ENCODE results near the gene QKI.

QKI gene

DNA sequence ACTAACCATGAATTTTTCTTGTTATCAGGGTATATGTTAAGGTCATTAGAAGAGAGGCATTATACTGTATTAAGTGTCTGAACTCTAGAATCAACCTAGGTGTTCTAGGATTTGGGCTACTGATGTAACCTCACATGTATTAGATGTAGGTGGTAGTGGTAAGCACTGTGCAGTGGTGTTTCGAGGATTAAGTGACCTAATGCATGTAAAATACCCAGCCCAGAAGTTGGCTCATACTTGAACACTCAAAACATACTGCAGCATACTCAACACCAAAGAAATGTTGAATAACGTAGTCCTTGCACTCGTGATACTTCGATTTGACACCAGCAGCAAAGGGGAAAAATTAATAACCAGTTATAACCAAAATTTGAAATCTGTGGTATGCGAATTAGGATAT lies 48.7 kb downstream of the QKI start:
- Histone ChIP-seq H3K79me2 (ENCODE audit: low read length) (peaks cover 28% of the 10 kb centered on the region), H3K36me3 (replicated peaks; ENCODE audit: insufficient read depth, low read length) (no peaks in the 10 kb centered on the region), H4K20me1 (ENCODE audit: insufficient read depth, low read length) (no peaks in the 10 kb centered on the region), H3K27ac (ENCODE audit: low read length) (no peak overlapping the region), H3K27me3 (replicated peaks; ENCODE audit: insufficient read depth, low read length) (no peaks in the 10 kb centered on the region), H3F3A (ENCODE audit: insufficient read depth, low read length) (no peaks in the 10 kb centered on the region), H3K9me3 (replicated peaks; ENCODE audit: insufficient read depth, low read length) (no peaks in the 10 kb centered on the region), H2AFZ (ENCODE audit: low read length) (no peak overlapping the region), H3K9ac (ENCODE audit: low read length) (no peak overlapping the region), H3K9me2 (replicated peaks; ENCODE audit: insufficient read depth, low read length) (no peaks in the 10 kb centered on the region), H3K4me3 (ENCODE audit: low read length) (no peak overlapping the region), H3K4me2 (ENCODE audit: low read depth, low read length) (no peak overlapping the region), H3K4me1 (ENCODE audit: low read length) (no peaks in the 10 kb centered on the region)
- DNase-seq = no peak
- TF ChIP-seq EZH2 (optimal IDR thresholded peaks at IDR 0.05; ENCODE audit: low read depth, low read length) = no peak
- TF ChIP-seq, protein P1, sequence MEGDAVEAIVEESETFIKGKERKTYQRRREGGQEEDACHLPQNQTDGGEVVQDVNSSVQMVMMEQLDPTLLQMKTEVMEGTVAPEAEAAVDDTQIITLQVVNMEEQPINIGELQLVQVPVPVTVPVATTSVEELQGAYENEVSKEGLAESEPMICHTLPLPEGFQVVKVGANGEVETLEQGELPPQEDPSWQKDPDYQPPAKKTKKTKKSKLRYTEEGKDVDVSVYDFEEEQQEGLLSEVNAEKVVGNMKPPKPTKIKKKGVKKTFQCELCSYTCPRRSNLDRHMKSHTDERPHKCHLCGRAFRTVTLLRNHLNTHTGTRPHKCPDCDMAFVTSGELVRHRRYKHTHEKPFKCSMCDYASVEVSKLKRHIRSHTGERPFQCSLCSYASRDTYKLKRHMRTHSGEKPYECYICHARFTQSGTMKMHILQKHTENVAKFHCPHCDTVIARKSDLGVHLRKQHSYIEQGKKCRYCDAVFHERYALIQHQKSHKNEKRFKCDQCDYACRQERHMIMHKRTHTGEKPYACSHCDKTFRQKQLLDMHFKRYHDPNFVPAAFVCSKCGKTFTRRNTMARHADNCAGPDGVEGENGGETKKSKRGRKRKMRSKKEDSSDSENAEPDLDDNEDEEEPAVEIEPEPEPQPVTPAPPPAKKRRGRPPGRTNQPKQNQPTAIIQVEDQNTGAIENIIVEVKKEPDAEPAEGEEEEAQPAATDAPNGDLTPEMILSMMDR (IDR thresholded peaks at IDR 0.05; ENCODE audit: low read length) = no peak
- TF ChIP-seq EZH2phosphoT487 (IDR thresholded peaks at IDR 0.05; ENCODE audit: low read length) = no peak

DNA sequence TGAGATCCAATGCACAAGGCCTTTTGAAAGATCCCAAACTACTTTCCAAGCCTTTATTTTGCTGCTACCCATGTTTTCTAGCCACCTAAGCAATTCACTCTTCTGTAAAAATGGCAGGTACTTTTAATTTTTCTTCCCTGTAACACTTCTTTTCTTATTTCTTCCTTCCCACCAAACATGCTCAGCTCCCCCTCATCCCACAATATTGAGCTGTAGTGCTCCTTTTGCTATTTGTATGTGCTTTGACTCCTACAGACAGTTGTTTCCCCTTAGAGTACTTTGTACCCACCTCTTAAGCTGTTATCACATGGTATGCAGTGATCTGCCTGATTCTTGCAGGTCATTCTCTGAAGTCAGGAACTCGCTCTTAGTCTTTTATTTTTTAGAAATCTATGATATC lies 49.3 kb downstream of the QKI start:
- Histone ChIP-seq H3K79me2 (ENCODE audit: low read length) (peaks cover 31% of the 10 kb centered on the region), H3K9me2 (replicated peaks; ENCODE audit: insufficient read depth, low read length) (no peaks in the 10 kb centered on the region), H3K27ac (ENCODE audit: low read length) (no peak overlapping the region), H3K27me3 (replicated peaks; ENCODE audit: insufficient read depth, low read length) (no peaks in the 10 kb centered on the region), H4K20me1 (ENCODE audit: insufficient read depth, low read length) (no peaks in the 10 kb centered on the region), H3K4me2 (ENCODE audit: low read depth, low read length) (no peak overlapping the region), H3K4me3 (ENCODE audit: low read length) (no peak overlapping the region), H3K9me3 (replicated peaks; ENCODE audit: insufficient read depth, low read length) (no peaks in the 10 kb centered on the region), H3K9ac (ENCODE audit: low read length) (no peak overlapping the region), H3F3A (ENCODE audit: insufficient read depth, low read length) (no peaks in the 10 kb centered on the region), H2AFZ (ENCODE audit: low read length) (no peak overlapping the region), H3K4me1 (ENCODE audit: low read length) (no peaks in the 10 kb centered on the region), H3K36me3 (replicated peaks; ENCODE audit: insufficient read depth, low read length) (no peaks in the 10 kb centered on the region)
- DNase-seq = no peak
- TF ChIP-seq EZH2phosphoT487 (IDR thresholded peaks at IDR 0.05; ENCODE audit: low read length) (no peak), EZH2 (optimal IDR thresholded peaks at IDR 0.05; ENCODE audit: low read depth, low read length) (no peak)
- TF ChIP-seq, protein P1 (IDR thresholded peaks at IDR 0.05; ENCODE audit: low read length) = no peak

DNA sequence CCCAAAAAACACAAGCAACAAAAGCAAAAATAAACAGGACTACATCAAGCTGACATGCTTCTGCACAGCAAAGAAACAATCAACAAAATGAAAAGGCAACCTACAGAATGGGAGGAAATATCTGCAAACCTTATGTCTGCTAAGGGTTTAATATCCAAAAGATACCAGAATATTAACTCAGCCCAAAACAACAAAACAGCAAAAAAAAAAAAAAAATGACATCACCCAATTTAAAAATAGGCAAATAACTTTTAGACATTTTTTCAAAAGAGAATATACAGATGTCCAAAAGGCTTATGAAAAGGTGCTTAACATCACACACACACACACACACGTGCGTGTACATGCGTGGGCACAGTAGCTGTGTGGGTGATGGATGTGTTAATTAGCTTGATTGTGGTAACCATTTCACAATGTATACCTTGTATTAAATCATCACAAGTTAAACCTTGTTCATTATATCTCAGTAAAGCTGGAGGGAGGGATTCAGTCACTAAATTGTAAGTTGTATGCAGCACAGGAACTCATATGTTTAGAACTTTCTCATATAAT lies 52.4 kb downstream of the QKI start:
- Histone ChIP-seq H2AFZ (ENCODE audit: low read length) (no peak overlapping the region), H3K4me1 (ENCODE audit: low read length) (no peaks in the 10 kb centered on the region), H3K4me2 (ENCODE audit: low read depth, low read length) (no peak overlapping the region), H3F3A (ENCODE audit: insufficient read depth, low read length) (no peaks in the 10 kb centered on the region), H4K20me1 (ENCODE audit: insufficient read depth, low read length) (no peaks in the 10 kb centered on the region), H3K9me3 (replicated peaks; ENCODE audit: insufficient read depth, low read length) (no peaks in the 10 kb centered on the region), H3K4me3 (ENCODE audit: low read length) (no peak overlapping the region), H3K79me2 (ENCODE audit: low read length) (peaks cover 13% of the 10 kb centered on the region), H3K36me3 (replicated peaks; ENCODE audit: insufficient read depth, low read length) (no peaks in the 10 kb centered on the region), H3K9me2 (replicated peaks; ENCODE audit: insufficient read depth, low read length) (no peaks in the 10 kb centered on the region), H3K27ac (ENCODE audit: low read length) (no peak overlapping the region), H3K27me3 (replicated peaks; ENCODE audit: insufficient read depth, low read length) (no peaks in the 10 kb centered on the region), H3K9ac (ENCODE audit: low read length) (no peak overlapping the region)
- TF ChIP-seq, protein P1 (IDR thresholded peaks at IDR 0.05; ENCODE audit: low read length) = no peak
- no peak for TF ChIP-seq EZH2 (optimal IDR thresholded peaks at IDR 0.05; ENCODE audit: low read depth, low read length)
- TF ChIP-seq EZH2phosphoT487 (IDR thresholded peaks at IDR 0.05; ENCODE audit: low read length) = no peak
- no peak for DNase-seq

Data from MM.1S (cell line).